GM12878 (cell line): ENCODE results near the gene SHC1. TPM values are rescaled to one million over a fixed set of nuclear protein-coding genes. Genes with fewer than 3 reads are reported as not detected.
"Not testable (repeated sequence)": the region's sequence is repeated elsewhere in the genome, so short reads cannot be mapped to it uniquely, and the experiment has no call there.

Source experiments
- ATAC-seq: fragments of 200-7000 bp; cut with Tn5 transposase; 3 replicates; pipeline ENCODE4 v1.9.1; 2020; ENCODE audit warnings: mild to moderate bottlenecking, moderate library complexity
- BruUV-seq: library from RNA; stranded (reverse); fragments of 400-500 nt; replicated peaks from 2 replicates; lab custom pipeline; 2021; lab: Mats Ljungman, UMichigan
- CTCF ChIA-PET: fragments of 300-600 bp; sonication (Branson Sonifier 250); formaldehyde crosslinking; extraction: SDS; loops from one replicate; lab custom pipeline; 2021; ENCODE audit warnings: inconsistent platforms; lab: Yijun Ruan, JAX
- POLR2A ChIA-PET: fragments of 350-600 bp; formaldehyde crosslinking; extraction: SDS; loops from one replicate; lab custom pipeline; 2021; ENCODE audit warnings: inconsistent platforms; lab: Charles Lee
- RAD21 ChIA-PET: fragments of 300-600 bp; sonication (Branson Sonifier 250); formaldehyde crosslinking; loops from one replicate; lab custom pipeline; 2023; ENCODE audit warnings: antibody characterized with exemption; ENCODE audit not compliant: unreplicated experiment; lab: Charles Lee
- SMC1A ChIA-PET: fragments of 300-600 bp; sonication (Branson Sonifier 250); formaldehyde crosslinking; loops from one replicate; lab custom pipeline; 2023; ENCODE audit not compliant: unreplicated experiment, uncharacterized antibody; lab: Charles Lee
- DNase-seq: peaks from one replicate; pipeline ENCODE4 v3.0.0-alpha.2; 2011; ENCODE audit warnings: low read depth, low spot score
- FAIRE-seq: peaks from 3 replicates; lab custom pipeline; 2011; peaks lifted over from hg19 to GRCh38; lab: Jason Lieb, UNC
- H2AFZ ChIP-seq: 2 replicates; pipeline ENCODE4 v1.6.0; 2011; ENCODE audit warnings: low read depth, low read length, control low read depth; ENCODE audit not compliant: control insufficient read depth
- H3K27ac ChIP-seq: 2 replicates; pipeline ENCODE4 v1.5.1; 2011; ENCODE audit warnings: control low read depth; ENCODE audit not compliant: control insufficient read depth, insufficient read depth
- H3K27me3 ChIP-seq, 2 experiments: replicated peaks in 1 of 2; 2 replicates each; pipeline versions ENCODE4 v1.6.0 to v1.6.1; 2011; ENCODE audit warnings: low read length in 1 of 2; ENCODE audit not compliant: control insufficient read depth in 2 of 2, insufficient read depth in 2 of 2
- H3K36me3 ChIP-seq, 2 experiments: 2 replicates each; pipeline ENCODE4 v1.5.1; 2011; ENCODE audit warnings: low read length in 1 of 2; ENCODE audit not compliant: control insufficient read depth in 2 of 2, insufficient read depth in 2 of 2
- H3K4me1 ChIP-seq: 2 replicates; pipeline ENCODE4 v1.6.1; 2011; ENCODE audit warnings: mild to moderate bottlenecking, low read length, moderate library complexity, mixed read lengths; ENCODE audit not compliant: control insufficient read depth, insufficient read depth
- H3K4me2 ChIP-seq: 2 replicates; pipeline ENCODE4 v1.6.0; 2011; ENCODE audit warnings: control low read depth; ENCODE audit not compliant: control insufficient read depth, insufficient read depth
- H3K4me3 ChIP-seq: fragments of 200-600 bp; sonication (generic); 2 replicates; pipeline ENCODE4 v1.5.1; 2016
- H3K79me2 ChIP-seq: 2 replicates; pipeline ENCODE4 v1.6.0; 2011; ENCODE audit warnings: low read length; ENCODE audit not compliant: control insufficient read depth, insufficient read depth
- H3K9ac ChIP-seq: 2 replicates; pipeline ENCODE4 v1.8.0; 2011; ENCODE audit warnings: low read length, control low read depth, mixed read lengths; ENCODE audit not compliant: control insufficient read depth, insufficient read depth
- H3K9me3 ChIP-seq: replicated peaks from 3 replicates; pipeline ENCODE4 v1.5.1; 2011; ENCODE audit warnings: mild to moderate bottlenecking, low read length; ENCODE audit not compliant: control insufficient read depth, insufficient read depth
- H4K20me1 ChIP-seq: 2 replicates; pipeline ENCODE4 v1.6.0; 2011; ENCODE audit not compliant: control insufficient read depth, insufficient read depth
- CTCF ChIP-seq, 3 experiments: IDR thresholded peaks in 2 of 3; conservative IDR thresholded peaks in 1 of 3; 2 replicates each; pipeline ENCODE4 v1.5.1; 2011; ENCODE audit warnings: low read depth in 3 of 3, low read length in 3 of 3, mild to moderate bottlenecking in 3 of 3, control low read depth in 2 of 3, moderate library complexity in 2 of 3, inconsistent platforms in 1 of 3, mixed read lengths in 1 of 3; ENCODE audit not compliant: control insufficient read depth in 2 of 3, insufficient read depth in 1 of 3; ENCODE audit errors: extremely low read depth in 1 of 3
- ZNF384 ChIP-seq: IDR thresholded peaks from 2 replicates; pipeline ENCODE4 v1.6.1; 2012; ENCODE audit warnings: low read depth, mild to moderate bottlenecking, low read length, improper control_type of control experiment, borderline replicate concordance
- WGBS: methylation state at CpG from one replicate; pipeline ENCODE4 v1.1.6; 2016; ENCODE audit warnings: low lambda C conversion rate; ENCODE audit not compliant: insufficient replicate concordance, insufficient coverage; ENCODE audit errors: missing lambda C conversion rate; 5-methylcytosine and 5-hydroxymethylcytosine counted together
- in situ Hi-C: fragments of 300-500 bp; cut with MboI; formaldehyde crosslinking; loops from 9 replicates; pipeline ENCODE4 v1.14.3; 2018; ENCODE audit warnings: mixed read lengths
- intact Hi-C: fragments of 100-400 bp; cut with micrococcal nuclease; formaldehyde crosslinking; loops from one replicate; pipeline ENCODE4 v1.14.2; 2022; ENCODE audit not compliant: unreplicated experiment
- polyA plus RNA-seq, 11 experiments: library from polyadenylated mRNA; depleted of rRNA in 4 of 11; unstranded in 6 of 11; stranded (reverse) in 5 of 11; fragments of >200 nt; fragmentation: Nextera tagmentation in 4 of 11; fragmentation: Illumina TruSeq in 1 of 11; extraction: Ambion mirVana in 4 of 11; extraction: Trizol in 1 of 11; gene quantifications; 1 replicate in 1 of 11; 2 replicates in 10 of 11; pipeline versions ENCODE4 v1.2.1 to v1.2.3, GENCODE V29; 2011 to 2016; ENCODE audit warnings: inconsistent platforms in 2 of 11, missing spikeins in 2 of 11, low read depth in 1 of 11
- total RNA-seq, 4 experiments: library from RNA; depleted of rRNA in 3 of 4; stranded (reverse); fragments of >200 nt in 3 of 4; fragmentation: Illumina TruSeq in 1 of 4; extraction: Trizol in 1 of 4; gene quantifications; 2 replicates each; pipeline versions ENCODE4 v1.2.1 to v1.2.3, GENCODE V29; 2013 to 2021

SHC1 gene
- total and polyA plus RNA-seq, 10 of the 15 experiments (the other 5 are each of a cell fraction or from before 2014, with no cell fraction given) = 2.6 to 49.3 (median 25.2) TPM

- BruUV-seq, H2AFZ ChIP-seq, H4K20me1 ChIP-seq, in situ Hi-C loops, H3K9ac ChIP-seq, H3K79me2 ChIP-seq, H3K9me3 ChIP-seq, H3K4me3 ChIP-seq, H3K36me3 ChIP-seq, intact Hi-C loops, H3K27ac ChIP-seq, DNase-seq, ATAC-seq, H3K27me3 ChIP-seq, H3K4me2 ChIP-seq, FAIRE-seq: not testable (repeated sequence)
- SMC1A ChIA-PET = interaction anchor here (0.7 to 8.1 kb wide), 9 partner anchors 12 to 1071 kb away, joined by 3 to 69 read pairs (median 4); partner anchors contain the start of genes CKS1B, FLAD1 and PBXIP1
- H3K4me1 ChIP-seq = peaks cover 12% of the 10 kb centered on the region
- WGBS = 63% methylated on average over 10 of the region's 13 CpGs
- POLR2A ChIA-PET = interaction anchor here (0.6 to 3.4 kb wide), 8 partner anchors 12 to 509 kb away, joined by 3 to 13 read pairs (median 6); partner anchors contain the start of genes FLAD1 and PBXIP1
- CTCF ChIA-PET = interaction anchor here (0.6 to 11.0 kb wide), 9 partner anchors 17 to 436 kb away, joined by 3 to 226 read pairs (median 3); partner anchors contain the start of genes ADAM15, CKS1B, FLAD1 and PBXIP1
- peak; percentile 46; the same call in 1 of the 2 replicates for TF ChIP-seq ZNF384
- TF ChIP-seq CTCF (IDR thresholded peaks at IDR 0.05 in 2 of 3, conservative IDR thresholded peaks at IDR 0.05 in 1 of 3; ENCODE audit: control insufficient read depth in 2 of 3, extremely low read depth in 1 of 3, insufficient read depth in 1 of 3, low read depth in 3 of 3, low read length in 3 of 3) = peak in 1 of 3 experiments; percentile 28; a peak in 3 of 6 replicates
- RAD21 ChIA-PET = interaction anchor here (0.7 to 1.4 kb wide), 2 partner anchors 25 to 26 kb away, joined by 5 to 6 read pairs; partner anchors contain the start of gene SHC1
Observed at GRCh38 chr1:154995301-154995983, 24.9 kb upstream of the SHC1 start.
